Measurements from ENCODE around the gene CHIT1.
"Not testable (repeated sequence)": the region's sequence is repeated elsewhere in the genome, so short reads cannot be mapped to it uniquely, and the experiment has no call there.

Gene CHIT1

GRCh38 chr1:203252678-203253077 is 23.2 kb upstream of the CHIT1 start:
- H3K79me2 ChIP-seq (ENCODE audit: low read length) = no peaks in the 10 kb centered on the region
- H3K36me3 ChIP-seq (replicated peaks; ENCODE audit: insufficient read depth, low read length) = no peaks in the 10 kb centered on the region
- no peak for DNase-seq
- no peaks in the 10 kb centered on the region for H4K20me1 ChIP-seq (ENCODE audit: insufficient read depth, low read length)
- no peak overlapping the region for H3K9ac ChIP-seq (ENCODE audit: low read length)
- H3F3A ChIP-seq (ENCODE audit: insufficient read depth, low read length) = peaks cover 8% of the 10 kb centered on the region
- H3K27me3 ChIP-seq (replicated peaks; ENCODE audit: insufficient read depth, low read length) = no peaks in the 10 kb centered on the region
- no peak overlapping the region for H3K4me3 ChIP-seq (ENCODE audit: low read length)
- H3K4me1 ChIP-seq (ENCODE audit: low read length) = peaks cover 17% of the 10 kb centered on the region
- no peak overlapping the region for H3K4me2 ChIP-seq (ENCODE audit: low read depth, low read length)
- H3K9me3 ChIP-seq (replicated peaks; ENCODE audit: insufficient read depth, low read length) = no peaks in the 10 kb centered on the region
- H3K27ac ChIP-seq (ENCODE audit: low read length) = no peak overlapping the region
- TF ChIP-seq CTCF (IDR thresholded peaks at IDR 0.05; ENCODE audit: low read length) (no peak), EZH2 (optimal IDR thresholded peaks at IDR 0.05; ENCODE audit: low read depth, low read length) (no peak), EZH2phosphoT487 (IDR thresholded peaks at IDR 0.05; ENCODE audit: low read length) (no peak)
- no peaks in the 10 kb centered on the region for H3K9me2 ChIP-seq (replicated peaks; ENCODE audit: insufficient read depth, low read length)
- H2AFZ ChIP-seq (ENCODE audit: low read length) = no peak overlapping the region

GRCh38 chr1:203251466-203251865 is 22.0 kb upstream of the CHIT1 start:
- peaks cover 17% of the 10 kb centered on the region for H3K4me1 ChIP-seq (ENCODE audit: low read length)
- no peak overlapping the region for H3K4me2 ChIP-seq (ENCODE audit: low read depth, low read length)
- H3K36me3 ChIP-seq (replicated peaks; ENCODE audit: insufficient read depth, low read length) = no peaks in the 10 kb centered on the region
- no peak overlapping the region for H2AFZ ChIP-seq (ENCODE audit: low read length)
- no peak overlapping the region for H3K27ac ChIP-seq (ENCODE audit: low read length)
- TF ChIP-seq EZH2 (optimal IDR thresholded peaks at IDR 0.05; ENCODE audit: low read depth, low read length) (no peak), CTCF (IDR thresholded peaks at IDR 0.05; ENCODE audit: low read length) (no peak), EZH2phosphoT487 (IDR thresholded peaks at IDR 0.05; ENCODE audit: low read length) (no peak)
- no peaks in the 10 kb centered on the region for H3K27me3 ChIP-seq (replicated peaks; ENCODE audit: insufficient read depth, low read length)
- H3K79me2 ChIP-seq (ENCODE audit: low read length) = no peaks in the 10 kb centered on the region
- DNase-seq = no peak
- H3F3A ChIP-seq (ENCODE audit: insufficient read depth, low read length) = peaks cover 8% of the 10 kb centered on the region
- no peak overlapping the region for H3K4me3 ChIP-seq (ENCODE audit: low read length)
- H4K20me1 ChIP-seq (ENCODE audit: insufficient read depth, low read length) = no peaks in the 10 kb centered on the region
- no peak overlapping the region for H3K9ac ChIP-seq (ENCODE audit: low read length)
- H3K9me2 ChIP-seq (replicated peaks; ENCODE audit: insufficient read depth, low read length) = no peaks in the 10 kb centered on the region
- H3K9me3 ChIP-seq (replicated peaks; ENCODE audit: insufficient read depth, low read length) = no peaks in the 10 kb centered on the region

DNA sequence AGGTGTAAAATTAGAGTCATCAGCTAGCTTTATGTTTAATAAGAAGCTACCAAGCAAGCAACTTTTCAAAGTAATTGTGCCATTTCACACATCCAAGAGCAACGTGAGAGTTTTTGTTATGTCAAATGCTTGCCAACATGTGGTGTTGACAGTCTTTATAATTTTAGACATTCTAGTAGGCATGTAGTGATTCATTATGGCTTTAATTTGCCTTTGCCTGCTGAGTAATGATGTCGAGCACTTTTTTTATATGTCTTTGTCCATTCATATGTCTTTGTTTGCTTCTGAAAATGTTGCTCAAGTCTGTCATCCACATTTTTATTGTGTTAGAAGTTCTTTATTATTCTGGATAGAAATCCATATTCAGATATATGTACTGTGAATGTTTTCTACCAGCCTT is 21.4 kb upstream of the CHIT1 start:
- Histone ChIP-seq H3K36me3 (replicated peaks; ENCODE audit: insufficient read depth, low read length) (no peaks in the 10 kb centered on the region), H4K20me1 (ENCODE audit: insufficient read depth, low read length) (no peaks in the 10 kb centered on the region), H3K9me2 (replicated peaks; ENCODE audit: insufficient read depth, low read length) (no peaks in the 10 kb centered on the region), H3K27me3 (replicated peaks; ENCODE audit: insufficient read depth, low read length) (no peaks in the 10 kb centered on the region), H3K4me3 (ENCODE audit: low read length) (no peak overlapping the region), H3F3A (ENCODE audit: insufficient read depth, low read length) (peaks cover 8% of the 10 kb centered on the region), H3K9ac (ENCODE audit: low read length) (no peak overlapping the region), H3K4me2 (ENCODE audit: low read depth, low read length) (no peak overlapping the region), H2AFZ (ENCODE audit: low read length) (no peak overlapping the region), H3K9me3 (replicated peaks; ENCODE audit: insufficient read depth, low read length) (no peaks in the 10 kb centered on the region), H3K4me1 (ENCODE audit: low read length) (peaks cover 17% of the 10 kb centered on the region), H3K79me2 (ENCODE audit: low read length) (no peaks in the 10 kb centered on the region), H3K27ac (ENCODE audit: low read length) (no peak overlapping the region)
- no peak for TF ChIP-seq EZH2 (optimal IDR thresholded peaks at IDR 0.05; ENCODE audit: low read depth, low read length)
- no peak for DNase-seq

DNA sequence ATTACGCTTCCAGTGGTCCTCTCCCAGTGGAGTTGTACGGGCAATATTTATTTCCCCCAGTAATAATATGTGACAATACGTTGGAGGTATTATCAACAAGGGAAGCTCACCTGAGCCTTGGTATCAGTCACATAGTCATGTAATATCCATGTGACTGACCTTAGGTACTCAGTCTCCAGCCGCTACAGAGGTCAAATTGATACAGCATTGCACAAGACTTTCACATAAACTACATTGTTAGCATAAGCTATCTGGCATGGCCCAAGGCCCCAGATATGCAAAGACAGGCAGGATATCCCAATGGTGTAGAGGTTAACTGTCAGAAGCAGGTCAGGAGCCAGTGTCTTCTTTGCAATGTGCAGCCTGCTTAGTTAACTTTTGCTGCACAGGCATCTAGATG is 15.3 kb upstream of the CHIT1 start:
- H3F3A ChIP-seq (ENCODE audit: insufficient read depth, low read length) = no peaks in the 10 kb centered on the region
- no peaks in the 10 kb centered on the region for H3K9me3 ChIP-seq (replicated peaks; ENCODE audit: insufficient read depth, low read length)
- no peaks in the 10 kb centered on the region for H3K36me3 ChIP-seq (replicated peaks; ENCODE audit: insufficient read depth, low read length)
- TF ChIP-seq EZH2 (optimal IDR thresholded peaks at IDR 0.05; ENCODE audit: low read depth, low read length) (no peak), EZH2phosphoT487 (IDR thresholded peaks at IDR 0.05; ENCODE audit: low read length) (no peak), CTCF (IDR thresholded peaks at IDR 0.05; ENCODE audit: low read length) (no peak)
- no peak overlapping the region for H3K27ac ChIP-seq (ENCODE audit: low read length)
- H3K79me2 ChIP-seq (ENCODE audit: low read length) = no peaks in the 10 kb centered on the region
- DNase-seq = no peak
- H3K27me3 ChIP-seq (replicated peaks; ENCODE audit: insufficient read depth, low read length) = no peaks in the 10 kb centered on the region
- no peaks in the 10 kb centered on the region for H3K9me2 ChIP-seq (replicated peaks; ENCODE audit: insufficient read depth, low read length)
- no peak overlapping the region for H3K4me2 ChIP-seq (ENCODE audit: low read depth, low read length)
- no peak overlapping the region for H3K4me3 ChIP-seq (ENCODE audit: low read length)
- no peak overlapping the region for H2AFZ ChIP-seq (ENCODE audit: low read length)
- no peaks in the 10 kb centered on the region for H4K20me1 ChIP-seq (ENCODE audit: insufficient read depth, low read length)
- no peak overlapping the region for H3K9ac ChIP-seq (ENCODE audit: low read length)
- H3K4me1 ChIP-seq (ENCODE audit: low read length) = peaks cover 5% of the 10 kb centered on the region

GRCh38 chr1:203241708-203242107 is 12.2 kb upstream of the CHIT1 start:
- not testable (repeated sequence) for H3K27me3 ChIP-seq (replicated peaks; ENCODE audit: insufficient read depth, low read length); H3K9me3 ChIP-seq (replicated peaks; ENCODE audit: insufficient read depth, low read length); H2AFZ ChIP-seq (ENCODE audit: low read length); DNase-seq; H3K27ac ChIP-seq (ENCODE audit: low read length); H4K20me1 ChIP-seq (ENCODE audit: insufficient read depth, low read length); H3K4me2 ChIP-seq (ENCODE audit: low read depth, low read length); H3K36me3 ChIP-seq (replicated peaks; ENCODE audit: insufficient read depth, low read length); H3K4me3 ChIP-seq (ENCODE audit: low read length); H3K9ac ChIP-seq (ENCODE audit: low read length); H3K79me2 ChIP-seq (ENCODE audit: low read length); H3K9me2 ChIP-seq (replicated peaks; ENCODE audit: insufficient read depth, low read length)
- Histone ChIP-seq H3K4me1 (ENCODE audit: low read length) (peaks cover 35% of the 10 kb centered on the region), H3F3A (ENCODE audit: insufficient read depth, low read length) (peaks cover 21% of the 10 kb centered on the region)

Measured in MM.1S (cell line).